GM12878 (cell line): Measurements from ENCODE around the gene SHOC2. TPM values are rescaled to one million over a fixed set of nuclear protein-coding genes. Genes with fewer than 3 reads are reported as not detected.

Experiments
- ATAC-seq: fragments of 200-7000 bp; cut with Tn5 transposase; 3 replicates; pipeline ENCODE4 v1.9.1; 2020; ENCODE audit warnings: mild to moderate bottlenecking, moderate library complexity
- Bru-seq: library from RNA; stranded (reverse); fragments of 400-500 nt; gene quantifications from one replicate; lab custom pipeline; 2021; lab: Mats Ljungman, UMichigan
- BruChase-seq, 2 experiments: library from RNA; stranded (reverse); fragments of 400-500 nt; gene quantifications; one replicate each; lab custom pipeline; 2021; lab: Mats Ljungman, UMichigan
- BruUV-seq: library from RNA; stranded (reverse); fragments of 400-500 nt; replicated peaks from 2 replicates; lab custom pipeline; 2021; lab: Mats Ljungman, UMichigan
- CTCF ChIA-PET: fragments of 300-600 bp; sonication (Branson Sonifier 250); formaldehyde crosslinking; extraction: SDS; loops from one replicate; lab custom pipeline; 2021; ENCODE audit warnings: inconsistent platforms; lab: Yijun Ruan, JAX
- POLR2A ChIA-PET: fragments of 350-600 bp; formaldehyde crosslinking; extraction: SDS; loops from one replicate; lab custom pipeline; 2021; ENCODE audit warnings: inconsistent platforms; lab: Charles Lee
- RAD21 ChIA-PET: fragments of 300-600 bp; sonication (Branson Sonifier 250); formaldehyde crosslinking; loops from one replicate; lab custom pipeline; 2023; ENCODE audit warnings: antibody characterized with exemption; ENCODE audit not compliant: unreplicated experiment; lab: Charles Lee
- SMC1A ChIA-PET: fragments of 300-600 bp; sonication (Branson Sonifier 250); formaldehyde crosslinking; loops from one replicate; lab custom pipeline; 2023; ENCODE audit not compliant: unreplicated experiment, uncharacterized antibody; lab: Charles Lee
- DNase-seq: peaks from one replicate; pipeline ENCODE4 v3.0.0-alpha.2; 2011; ENCODE audit warnings: low read depth, low spot score
- FAIRE-seq: peaks from 3 replicates; lab custom pipeline; 2011; peaks lifted over from hg19 to GRCh38; lab: Jason Lieb, UNC
- H2AFZ ChIP-seq: 2 replicates; pipeline ENCODE4 v1.6.0; 2011; ENCODE audit warnings: low read depth, low read length, control low read depth; ENCODE audit not compliant: control insufficient read depth
- H3K27ac ChIP-seq: 2 replicates; pipeline ENCODE4 v1.5.1; 2011; ENCODE audit warnings: control low read depth; ENCODE audit not compliant: control insufficient read depth, insufficient read depth
- H3K27me3 ChIP-seq, 2 experiments: replicated peaks in 1 of 2; 2 replicates each; pipeline versions ENCODE4 v1.6.0 to v1.6.1; 2011; ENCODE audit warnings: low read length in 1 of 2; ENCODE audit not compliant: control insufficient read depth in 2 of 2, insufficient read depth in 2 of 2
- H3K36me3 ChIP-seq, 2 experiments: 2 replicates each; pipeline ENCODE4 v1.5.1; 2011; ENCODE audit warnings: low read length in 1 of 2; ENCODE audit not compliant: control insufficient read depth in 2 of 2, insufficient read depth in 2 of 2
- H3K4me1 ChIP-seq: 2 replicates; pipeline ENCODE4 v1.6.1; 2011; ENCODE audit warnings: mild to moderate bottlenecking, low read length, moderate library complexity, mixed read lengths; ENCODE audit not compliant: control insufficient read depth, insufficient read depth
- H3K4me2 ChIP-seq: 2 replicates; pipeline ENCODE4 v1.6.0; 2011; ENCODE audit warnings: control low read depth; ENCODE audit not compliant: control insufficient read depth, insufficient read depth
- H3K4me3 ChIP-seq: fragments of 200-600 bp; sonication (generic); 2 replicates; pipeline ENCODE4 v1.5.1; 2016
- H3K79me2 ChIP-seq: 2 replicates; pipeline ENCODE4 v1.6.0; 2011; ENCODE audit warnings: low read length; ENCODE audit not compliant: control insufficient read depth, insufficient read depth
- H3K9ac ChIP-seq: 2 replicates; pipeline ENCODE4 v1.8.0; 2011; ENCODE audit warnings: low read length, control low read depth, mixed read lengths; ENCODE audit not compliant: control insufficient read depth, insufficient read depth
- H3K9me3 ChIP-seq: replicated peaks from 3 replicates; pipeline ENCODE4 v1.5.1; 2011; ENCODE audit warnings: mild to moderate bottlenecking, low read length; ENCODE audit not compliant: control insufficient read depth, insufficient read depth
- H4K20me1 ChIP-seq: 2 replicates; pipeline ENCODE4 v1.6.0; 2011; ENCODE audit not compliant: control insufficient read depth, insufficient read depth
- BACH1 ChIP-seq: fragments of 450-650 bp; IDR thresholded peaks from 2 replicates; pipeline ENCODE4 v1.6.1; 2017; ENCODE audit warnings: mild to moderate bottlenecking, borderline replicate concordance
- BMI1 ChIP-seq: fragments of 450-650 bp; IDR thresholded peaks from 2 replicates; pipeline ENCODE4 v1.6.1; 2016; ENCODE audit warnings: mild to moderate bottlenecking, moderate library complexity, borderline replicate concordance
- BRCA1 ChIP-seq: IDR thresholded peaks from 2 replicates; pipeline ENCODE4 v1.6.1; 2011; ENCODE audit warnings: low read depth, low read length, improper control_type of control experiment
- CBX5 ChIP-seq: sonication (generic); IDR thresholded peaks from 2 replicates; pipeline ENCODE4 v1.6.1; 2016; ENCODE audit warnings: low read depth, moderate library complexity, mild to moderate bottlenecking, inconsistent platforms
- ETV6 ChIP-seq, 2 experiments: fragments of 450-650 bp in 1 of 2; IDR thresholded peaks in 1 of 2; conservative IDR thresholded peaks in 1 of 2; 2 replicates each; pipeline ENCODE4 v1.6.1; 2014; ENCODE audit warnings: antibody characterized with exemption in 1 of 2, borderline replicate concordance in 1 of 2, low read depth in 1 of 2, mild to moderate bottlenecking in 1 of 2, moderate library complexity in 1 of 2
- JUNB ChIP-seq: IDR thresholded peaks from 2 replicates; pipeline ENCODE4 v1.6.1; 2016; ENCODE audit warnings: antibody characterized with exemption, mild to moderate bottlenecking
- MEF2A ChIP-seq: IDR thresholded peaks from 2 replicates; pipeline ENCODE4 v1.6.1; 2011; ENCODE audit warnings: low read depth, mild to moderate bottlenecking, low read length, moderate library complexity; ENCODE audit not compliant: insufficient read depth
- NFYA ChIP-seq: IDR thresholded peaks from 2 replicates; pipeline ENCODE4 v1.6.1; 2011; ENCODE audit warnings: low read depth, mild to moderate bottlenecking, low read length, improper control_type of control experiment, borderline replicate concordance
- NR2C2 ChIP-seq: IDR thresholded peaks from 2 replicates; pipeline ENCODE4 v1.6.1; 2011; ENCODE audit warnings: borderline replicate concordance, low read depth; ENCODE audit not compliant: control insufficient read depth, insufficient read length
- POLR2A ChIP-seq: IDR thresholded peaks from 2 replicates; pipeline ENCODE4 v1.6.1; 2011; ENCODE audit warnings: low read depth, mild to moderate bottlenecking, low read length
- POLR2AphosphoS2 ChIP-seq: IDR thresholded peaks from 2 replicates; pipeline ENCODE4 v1.6.1; 2011; ENCODE audit warnings: low read depth, mild to moderate bottlenecking, low read length, improper control_type of control experiment, moderate library complexity
- SREBF1 ChIP-seq: IDR thresholded peaks from 2 replicates; pipeline ENCODE4 v1.6.1; 2012; ENCODE audit warnings: mild to moderate bottlenecking, low read length
- ZNF217 ChIP-seq: fragments of 450-650 bp; IDR thresholded peaks from 2 replicates; pipeline ENCODE4 v1.6.1; 2017; ENCODE audit warnings: antibody characterized with exemption, mild to moderate bottlenecking
- WGBS: methylation state at CpG from one replicate; pipeline ENCODE4 v1.1.6; 2016; ENCODE audit warnings: low lambda C conversion rate; ENCODE audit not compliant: insufficient replicate concordance, insufficient coverage; ENCODE audit errors: missing lambda C conversion rate; 5-methylcytosine and 5-hydroxymethylcytosine counted together
- in situ Hi-C: fragments of 300-500 bp; cut with MboI; formaldehyde crosslinking; loops from 9 replicates; pipeline ENCODE4 v1.14.3; 2018; ENCODE audit warnings: mixed read lengths
- intact Hi-C: fragments of 100-400 bp; cut with micrococcal nuclease; formaldehyde crosslinking; loops from one replicate; pipeline ENCODE4 v1.14.2; 2022; ENCODE audit not compliant: unreplicated experiment
- long read RNA-seq, 2 experiments: library from polyadenylated mRNA; unstranded; transcript quantifications; one replicate each; pipeline ENCODE4 v2.0.0, GENCODE V29; 2019 to 2020
- polyA minus RNA-seq, 3 experiments: library from RNA; depleted of rRNA, polyadenylated mRNA; stranded (reverse); fragments of >200 nt; gene quantifications; 2 replicates each; pipeline ENCODE4 v1.2.3, GENCODE V29; 2011
- polyA plus RNA-seq, 11 experiments: library from polyadenylated mRNA; depleted of rRNA in 4 of 11; unstranded in 6 of 11; stranded (reverse) in 5 of 11; fragments of >200 nt; fragmentation: Nextera tagmentation in 4 of 11; fragmentation: Illumina TruSeq in 1 of 11; extraction: Ambion mirVana in 4 of 11; extraction: Trizol in 1 of 11; gene quantifications; 1 replicate in 1 of 11; 2 replicates in 10 of 11; pipeline versions ENCODE4 v1.2.1 to v1.2.3, GENCODE V29; 2011 to 2016; ENCODE audit warnings: inconsistent platforms in 2 of 11, missing spikeins in 2 of 11, low read depth in 1 of 11
- total RNA-seq, 4 experiments: library from RNA; depleted of rRNA in 3 of 4; stranded (reverse); fragments of >200 nt in 3 of 4; fragmentation: Illumina TruSeq in 1 of 4; extraction: Trizol in 1 of 4; gene quantifications; 2 replicates each; pipeline versions ENCODE4 v1.2.1 to v1.2.3, GENCODE V29; 2013 to 2021
- TF ChIP-seq, protein P1 (sequence below): IDR thresholded peaks from 2 replicates; pipeline ENCODE4 v1.6.1; 2012; ENCODE audit warnings: low read depth, low read length, improper control_type of control experiment
- TF ChIP-seq, protein P2 (sequence below): fragments of 450-650 bp; IDR thresholded peaks from 2 replicates; pipeline ENCODE4 v1.6.1; 2018; ENCODE audit warnings: borderline replicate concordance, mild to moderate bottlenecking; ENCODE audit not compliant: partially characterized antibody

Gene SHOC2
- total RNA-seq (2013; cell fraction: nucleolus; rRNA removed): 83.0 and 89.3 TPM in 2 replicates
- total RNA-seq (2014; rRNA removed): 42.6 and 45.6 TPM in 2 replicates
- 42.7 and 43.9 TPM in 2 replicates for total RNA-seq (2014; rRNA removed; fragmentation: Illumina TruSeq; extraction: Trizol)
- total RNA-seq (2021): 50.7 and 55.1 TPM in 2 replicates
- polyA plus RNA-seq (2011; ENCODE audit: low read depth): 24.6 TPM
- polyA plus RNA-seq (2011; rRNA removed): 34.2 and 51.1 TPM in 2 replicates
- polyA plus RNA-seq (2011; cell fraction: cytosol; rRNA removed): 12.6 and 16.9 TPM in 2 replicates
- polyA plus RNA-seq (2011; cell fraction: nucleus; rRNA removed): 9.5 and 10.9 TPM in 2 replicates
- 35.2 and 38.3 TPM in 2 replicates for polyA plus RNA-seq (2012)
- polyA plus RNA-seq (2014; fragmentation: Illumina TruSeq; extraction: Trizol): 50.5 and 60.6 TPM in 2 replicates
- polyA plus RNA-seq (2014; fragmentation: Nextera tagmentation; extraction: Ambion mirVana): 10 to 100 TPM; 30.2 to 36.2 TPM
- 20.8 and 24.8 TPM in 2 replicates for polyA plus RNA-seq (2014; rRNA removed)
- polyA plus RNA-seq (2016; fragmentation: Nextera tagmentation; extraction: Ambion mirVana): 10 to 100 TPM; 64.9 to 65.3 TPM
- 40.1 and 55.3 TPM in 2 replicates for polyA minus RNA-seq (2011; rRNA and poly(A)+ RNA removed)
- 23.3 and 29.0 TPM in 2 replicates for polyA minus RNA-seq (2011; cell fraction: cytosol; rRNA and poly(A)+ RNA removed)
- polyA minus RNA-seq (2011; cell fraction: nucleus; rRNA and poly(A)+ RNA removed): 30.6 and 58.7 TPM in 2 replicates
- Bru-seq, nascent RNA: percentile 96 among the genes with signal in this experiment
- percentile 89 among the genes with signal in this experiment for BruChase-seq, experiment 1, labeled RNA remaining after a 6-hour chase
- percentile 93 among the genes with signal in this experiment for BruChase-seq, experiment 2, labeled RNA remaining after a 2-hour chase
- long read RNA-seq, experiment 1, partial matches to known transcripts: 4 of 12 reads
- long read RNA-seq, experiment 1, other reads (novel, unspliced or antisense): 4 of 12 reads
- long read RNA-seq, experiment 2, transcript SHOC2-202 (9 exons, 3,943 nt): major isoform, 12 of 65 reads
- long read RNA-seq, experiment 2, partial matches to known transcripts: 27 of 65 reads
- long read RNA-seq, experiment 2, other reads (novel, unspliced or antisense): 24 of 65 reads

DNA sequence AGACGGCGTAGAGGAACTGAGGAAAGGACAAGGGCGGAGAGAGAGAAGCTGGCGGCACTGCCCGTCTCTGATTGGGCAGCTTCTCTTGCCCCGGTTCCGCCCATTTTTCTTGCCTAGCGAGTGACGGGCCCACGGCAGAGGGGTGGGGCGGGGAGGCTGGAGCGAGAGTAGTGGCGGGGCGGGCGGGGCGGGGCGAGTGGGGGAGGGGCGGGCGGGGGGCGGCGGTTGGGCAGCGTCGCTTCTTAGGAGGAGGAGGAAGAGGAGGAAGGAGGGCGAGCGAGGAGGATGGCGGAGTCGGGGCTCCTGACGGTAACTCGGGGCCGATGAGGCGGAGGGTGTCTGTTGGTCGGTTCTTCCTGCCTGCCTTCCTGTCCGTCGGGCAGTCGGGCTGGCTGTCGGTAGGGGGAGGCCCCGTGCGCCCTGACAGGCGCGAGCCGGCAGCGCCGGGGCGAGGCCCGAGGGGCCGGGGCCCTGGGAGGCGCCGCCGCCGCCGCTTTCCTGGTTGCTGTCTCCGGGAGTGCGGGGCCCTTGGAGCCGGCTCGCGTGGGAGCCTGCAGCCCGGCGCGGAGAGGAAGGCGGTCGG lies at the start of gene SHOC2:
Gene SHOC2 (plus strand): TSS at position 256 of the 583 bp plus-strand sequence. CDS start 44,755 bp downstream, outside the sequence.
- Histone ChIP-seq H3K4me2 (peak within 1 kb of the TSS; percentile 56), H3K4me1 (peaks cover 12% of the 10 kb centered on the region; the same call in 1 of the 2 replicates), H4K20me1 (no peaks in the 10 kb centered on the region), H3K9me3 (no peaks in the 10 kb centered on the region), H3K36me3 (0 out of 4 replicates have a peak, but pooled peaks cover 0 to 2% of the 10 kb centered on the region in 2 experiments), H2AFZ (peak within 1 kb of the TSS; percentile 78), H3K27ac (peak within 1 kb of the TSS; percentile 96), H3K9ac (peak within 1 kb of the TSS; percentile 84), H3K27me3 (no peaks in the 10 kb centered on the region), H3K79me2 (peaks cover 56% of the 10 kb centered on the region), H3K4me3 (peak within 1 kb of the TSS; percentile 71)
- DNase-seq (no peak), FAIRE-seq (no peak), ATAC-seq (peak; percentile 20)
- SMC1A ChIA-PET: interaction anchor here (1.0 to 6.4 kb wide), 18 partner anchors 10 to 614 kb away, joined by 3 to 48 read pairs (median 7); partner anchors contain the start of gene PDCD4
- RAD21 ChIA-PET: interaction anchor here (0.8 to 4.5 kb wide), 33 partner anchors 8 to 614 kb away, joined by 3 to 33 read pairs (median 6); partner anchors contain the start of genes PDCD4 and SMNDC1
- intact Hi-C loops: loop anchor here (1.0 to 2.0 kb wide), 3 partner anchors 41 to 145 kb away; no protein-coding TSS in a partner anchor
- WGBS: 1% methylated on average over 29 of the region's 61 CpGs
- no TSS peak for BruUV-seq
- POLR2A ChIA-PET: interaction anchor here (0.6 to 3.3 kb wide), 18 partner anchors 8 to 843 kb away, joined by 3 to 19 read pairs (median 6); no protein-coding TSS in a partner anchor
- in situ Hi-C loops: no loop called here
- CTCF ChIA-PET: interaction anchor here (0.6 to 4.1 kb wide), 8 partner anchors 23 to 304 kb away, joined by 3 to 27 read pairs (median 4); no protein-coding TSS in a partner anchor
- TF ChIP-seq BMI1 (no peak), SREBF1 (no peak), POLR2AphosphoS2 (no peak), CBX5 (no peak), ZNF217 (no peak), MEF2A (no peak), JUNB (no peak), NFYA (no peak), ETV6 (conservative IDR thresholded peaks at IDR 0.05 in 1 of 2, IDR thresholded peaks at IDR 0.05 in 1 of 2; ENCODE audit: borderline replicate concordance in 1 of 2, low read depth in 1 of 2) (0 out of 4 replicates have a peak, but pooled peaks of 1 of the 2 experiments have one; percentile 25), BACH1 (peak; percentile 86), POLR2A (peak; percentile 88), NR2C2 (no peak), BRCA1 (no peak)
- TF ChIP-seq, protein P1, sequence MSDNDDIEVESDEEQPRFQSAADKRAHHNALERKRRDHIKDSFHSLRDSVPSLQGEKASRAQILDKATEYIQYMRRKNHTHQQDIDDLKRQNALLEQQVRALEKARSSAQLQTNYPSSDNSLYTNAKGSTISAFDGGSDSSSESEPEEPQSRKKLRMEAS: no peak
- TF ChIP-seq, protein P2, sequence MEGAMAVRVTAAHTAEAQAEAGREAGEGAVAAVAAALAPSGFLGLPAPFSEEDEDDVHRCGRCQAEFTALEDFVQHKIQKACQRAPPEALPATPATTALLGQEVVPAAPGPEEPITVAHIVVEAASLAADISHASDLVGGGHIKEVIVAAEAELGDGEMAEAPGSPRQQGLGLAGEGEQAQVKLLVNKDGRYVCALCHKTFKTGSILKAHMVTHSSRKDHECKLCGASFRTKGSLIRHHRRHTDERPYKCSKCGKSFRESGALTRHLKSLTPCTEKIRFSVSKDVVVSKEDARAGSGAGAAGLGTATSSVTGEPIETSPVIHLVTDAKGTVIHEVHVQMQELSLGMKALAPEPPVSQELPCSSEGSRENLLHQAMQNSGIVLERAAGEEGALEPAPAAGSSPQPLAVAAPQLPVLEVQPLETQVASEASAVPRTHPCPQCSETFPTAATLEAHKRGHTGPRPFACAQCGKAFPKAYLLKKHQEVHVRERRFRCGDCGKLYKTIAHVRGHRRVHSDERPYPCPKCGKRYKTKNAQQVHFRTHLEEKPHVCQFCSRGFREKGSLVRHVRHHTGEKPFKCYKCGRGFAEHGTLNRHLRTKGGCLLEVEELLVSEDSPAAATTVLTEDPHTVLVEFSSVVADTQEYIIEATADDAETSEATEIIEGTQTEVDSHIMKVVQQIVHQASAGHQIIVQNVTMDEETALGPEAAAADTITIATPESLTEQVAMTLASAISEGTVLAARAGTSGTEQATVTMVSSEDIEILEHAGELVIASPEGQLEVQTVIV: no peak
